Activated T-cell treated with anti-CD3 and anti-CD28 coated beads, Interleukin-2, amount 50 U/mL, for 72 hours (primary cell): ENCODE data around the gene ERFL. TPM values are rescaled to one million over a fixed set of nuclear protein-coding genes. Genes with fewer than 3 reads are reported as not detected.

Experiments
- ATAC-seq, 2 donors: fragments of 150-1000 bp; cut with Tn5 transposase; replicated peaks in 1 of 2; 2 replicates each; pipeline ENCODE4 v1.10.0; 2021; ENCODE audit warnings: moderate library complexity in 2 of 2, mild to moderate bottlenecking in 1 of 2
- DNase-seq, 2 donors: peaks; one replicate each; pipeline ENCODE4 v3.0.0; 2021 to 2022; ENCODE audit warnings: mixed read lengths in 1 of 2
- H3K27ac Mint-ChIP-seq: one replicate; pipeline ENCODE4 v1.8.0; 2022; ENCODE audit warnings: mild to moderate bottlenecking, moderate library complexity, mixed read lengths
- H3K27me3 Mint-ChIP-seq: one replicate; pipeline ENCODE4 v1.8.0; 2022; ENCODE audit warnings: low read depth, mixed read lengths
- H3K36me3 Mint-ChIP-seq, 2 donors: one replicate each; pipeline ENCODE4 v1.8.0; 2022; ENCODE audit warnings: mixed read lengths in 2 of 2, mild to moderate bottlenecking in 1 of 2; ENCODE audit not compliant: insufficient read depth in 2 of 2
- H3K4me1 Mint-ChIP-seq: one replicate; pipeline ENCODE4 v1.8.0; 2022; ENCODE audit warnings: low read depth, mixed read lengths
- H3K4me3 Mint-ChIP-seq, 2 donors: one replicate each; pipeline ENCODE4 v1.8.0; 2022; ENCODE audit warnings: mild to moderate bottlenecking in 2 of 2, mixed read lengths in 2 of 2, moderate library complexity in 2 of 2
- H3K9me3 Mint-ChIP-seq, 2 donors: one replicate each; pipeline ENCODE4 v1.8.0; 2022; ENCODE audit warnings: mixed read lengths in 2 of 2
- total RNA-seq, 2 donors: library from RNA; stranded (reverse); gene quantifications; one replicate each; pipeline ENCODE4 v1.2.3, GENCODE V29; 2022

The ERFL gene
- 1 to 10 TPM; 3.3 to 4.1 TPM for total RNA-seq

DNA sequence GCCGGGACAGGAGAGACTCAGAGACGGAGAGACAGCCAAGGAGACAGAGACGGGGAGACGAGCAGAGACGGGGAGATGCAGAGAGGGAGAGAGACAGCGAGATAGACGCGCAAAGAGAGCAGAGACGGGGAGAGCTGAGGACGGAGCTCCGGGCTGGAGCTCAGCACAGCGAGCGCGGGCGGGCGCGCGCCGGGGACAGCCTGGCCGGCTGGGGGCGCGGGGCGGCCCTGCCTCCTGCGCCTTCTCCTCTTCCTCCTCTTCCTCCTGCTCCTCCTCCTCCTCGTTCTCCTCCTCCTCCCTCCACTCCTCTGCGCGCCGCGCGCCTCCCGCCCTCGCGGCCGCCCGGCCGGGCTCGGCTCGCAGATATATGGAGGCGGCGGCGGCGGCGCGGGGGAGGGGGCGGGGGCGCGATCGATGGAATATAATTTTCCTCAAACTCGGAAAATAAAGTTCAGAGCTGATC is at the start of gene ERFL:
ERFL (minus strand) TSS at position 229 of the 463 bp plus-strand sequence. CDS start 15,530 bp downstream, outside the sequence.
- DNase-seq (no peak), ATAC-seq (peak; percentile 54 to 64)
- Mint-ChIP-seq H3K9me3 (no peaks in the 10 kb centered on the region), H3K27me3 (peaks cover 4% of the 10 kb centered on the region), H3K4me1 (peaks cover 25% of the 10 kb centered on the region), H3K4me3 (peak within 1 kb of the TSS; percentile 86 to 90), H3K36me3 (peaks cover 0 to 4% of the 10 kb centered on the region in 2 donors), H3K27ac (no peak within 1 kb of the TSS)

GRCh38 chr19:41977916-41978315 is 49.7 kb upstream of the ERFL start:
- H3K27me3 Mint-ChIP-seq = no peaks in the 10 kb centered on the region
- H3K4me3 Mint-ChIP-seq = no peak overlapping the region
- ATAC-seq (no peak), DNase-seq (no peak)
- no peaks in the 10 kb centered on the region for H3K36me3 Mint-ChIP-seq
- H3K9me3 Mint-ChIP-seq = no peaks in the 10 kb centered on the region
- H3K27ac Mint-ChIP-seq = no peak overlapping the region
- H3K4me1 Mint-ChIP-seq = no peaks in the 10 kb centered on the region

DNA sequence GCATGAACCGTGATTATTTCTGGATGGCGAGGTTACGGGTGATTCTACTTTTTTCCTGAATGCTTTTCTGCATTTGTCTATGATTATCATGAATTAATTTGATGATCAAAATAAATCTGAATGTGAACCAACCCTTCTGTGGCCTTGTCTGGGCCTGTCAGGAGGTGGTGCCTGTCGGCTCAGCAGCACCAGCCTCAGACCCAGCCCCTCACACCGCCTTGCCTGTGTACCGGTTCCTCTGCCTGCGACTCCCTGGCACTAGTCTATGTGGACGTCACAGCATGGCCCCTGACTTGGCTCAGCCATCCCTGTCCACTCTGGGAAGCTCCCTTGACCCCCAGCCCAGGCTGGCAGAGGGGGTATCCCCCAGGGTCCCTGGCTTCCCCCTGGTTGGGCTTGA is 46.4 kb upstream of the ERFL start:
- ATAC-seq (no peak), DNase-seq (no peak)
- no peak overlapping the region for H3K27ac Mint-ChIP-seq
- H3K4me3 Mint-ChIP-seq = no peak overlapping the region
- H3K36me3 Mint-ChIP-seq = no peaks in the 10 kb centered on the region
- no peaks in the 10 kb centered on the region for H3K9me3 Mint-ChIP-seq
- H3K4me1 Mint-ChIP-seq = no peaks in the 10 kb centered on the region
- H3K27me3 Mint-ChIP-seq = no peaks in the 10 kb centered on the region

- ATAC-seq (no peak), DNase-seq (no peak)
- H3K4me1 Mint-ChIP-seq = no peaks in the 10 kb centered on the region
- no peak overlapping the region for H3K4me3 Mint-ChIP-seq
- H3K27ac Mint-ChIP-seq = no peak overlapping the region
- H3K9me3 Mint-ChIP-seq = no peaks in the 10 kb centered on the region
- H3K27me3 Mint-ChIP-seq = no peaks in the 10 kb centered on the region
- no peaks in the 10 kb centered on the region for H3K36me3 Mint-ChIP-seq
Observed at GRCh38 chr19:41971363-41971762, 43.1 kb upstream of the ERFL start.

DNA sequence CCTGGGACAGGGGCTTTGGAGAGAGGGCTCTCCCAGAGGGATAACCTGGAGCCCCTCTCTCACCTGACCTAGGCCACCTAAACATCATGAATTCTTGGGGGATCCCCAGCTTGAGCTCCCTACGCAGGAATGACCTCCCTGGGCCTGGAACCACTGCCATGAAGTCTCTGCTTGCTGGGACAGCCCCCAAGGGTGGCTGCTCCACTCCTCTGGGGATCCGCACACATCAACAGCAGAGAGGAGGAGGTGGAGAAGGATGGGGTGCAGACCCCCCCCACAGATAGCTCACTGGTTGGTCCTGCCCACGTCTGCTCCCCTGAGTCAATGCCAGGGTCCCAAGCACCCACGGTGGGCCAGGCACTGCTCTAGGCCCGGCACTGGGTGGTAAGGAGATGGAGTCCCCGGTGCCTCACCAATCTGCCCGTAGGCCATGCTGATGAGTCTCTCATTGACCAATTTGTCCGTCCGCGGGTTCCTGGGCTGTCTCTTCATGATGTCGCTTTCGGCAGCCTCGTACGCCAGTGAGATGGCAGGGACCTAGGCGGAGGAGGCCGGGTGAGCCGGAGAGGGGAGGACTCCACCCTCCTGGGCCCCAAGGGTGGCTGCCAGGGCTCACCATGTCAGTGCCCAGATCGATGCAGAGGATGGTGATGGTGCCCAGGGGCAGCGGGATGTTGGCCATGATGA is 41.7 kb upstream of the ERFL start:
- Mint-ChIP-seq H3K4me1 (no peaks in the 10 kb centered on the region), H3K27ac (no peak overlapping the region), H3K27me3 (no peaks in the 10 kb centered on the region), H3K4me3 (no peak overlapping the region), H3K36me3 (no peaks in the 10 kb centered on the region), H3K9me3 (no peaks in the 10 kb centered on the region)
- no peak for DNase-seq
- no peak for ATAC-seq

DNA sequence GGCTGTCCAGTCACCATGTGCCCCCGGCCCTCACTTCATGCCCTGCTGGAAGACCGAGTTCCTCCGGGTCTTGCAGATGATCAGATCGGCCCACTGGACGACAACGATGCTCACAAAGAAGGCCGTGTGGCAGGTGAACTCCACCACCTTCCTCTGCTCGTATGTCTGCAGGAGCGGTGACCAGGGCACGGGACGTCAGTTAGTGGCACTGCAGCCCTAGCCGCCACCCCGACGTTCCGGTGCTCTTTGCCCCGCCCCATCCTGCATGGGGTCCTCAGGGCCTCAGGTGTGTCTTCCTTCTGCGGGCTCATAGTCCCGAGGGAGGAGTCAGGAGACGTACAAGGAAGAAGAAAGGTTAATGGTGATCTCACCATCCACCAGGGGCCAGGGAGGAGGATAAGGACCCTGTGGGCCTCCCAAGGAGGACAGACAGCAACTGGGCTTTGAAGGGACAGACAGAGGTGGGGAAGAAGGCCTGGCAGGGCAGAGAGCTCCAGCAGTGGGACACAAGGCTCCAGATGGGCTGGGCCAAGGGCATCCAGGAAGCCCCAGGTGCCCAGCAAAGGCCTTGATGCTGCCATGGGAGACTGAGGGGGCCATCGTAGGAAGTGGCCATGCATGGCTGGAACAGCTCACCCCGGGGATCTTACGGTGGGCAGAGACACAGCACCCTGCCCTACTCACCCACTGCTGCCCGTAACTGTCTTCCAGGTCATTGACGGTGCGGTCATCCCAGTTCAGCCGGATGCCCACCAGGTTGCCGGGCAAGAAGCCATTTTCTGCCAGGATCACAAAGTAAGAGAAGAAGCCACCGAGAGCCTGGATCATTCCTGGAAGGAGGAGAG is 40.7 kb upstream of the ERFL start:
- H3K27me3 Mint-ChIP-seq = no peaks in the 10 kb centered on the region
- no peaks in the 10 kb centered on the region for H3K4me1 Mint-ChIP-seq
- no peak overlapping the region for H3K27ac Mint-ChIP-seq
- DNase-seq = no peak
- no peaks in the 10 kb centered on the region for H3K9me3 Mint-ChIP-seq
- no peak for ATAC-seq
- no peaks in the 10 kb centered on the region for H3K36me3 Mint-ChIP-seq
- H3K4me3 Mint-ChIP-seq = no peak overlapping the region

DNA sequence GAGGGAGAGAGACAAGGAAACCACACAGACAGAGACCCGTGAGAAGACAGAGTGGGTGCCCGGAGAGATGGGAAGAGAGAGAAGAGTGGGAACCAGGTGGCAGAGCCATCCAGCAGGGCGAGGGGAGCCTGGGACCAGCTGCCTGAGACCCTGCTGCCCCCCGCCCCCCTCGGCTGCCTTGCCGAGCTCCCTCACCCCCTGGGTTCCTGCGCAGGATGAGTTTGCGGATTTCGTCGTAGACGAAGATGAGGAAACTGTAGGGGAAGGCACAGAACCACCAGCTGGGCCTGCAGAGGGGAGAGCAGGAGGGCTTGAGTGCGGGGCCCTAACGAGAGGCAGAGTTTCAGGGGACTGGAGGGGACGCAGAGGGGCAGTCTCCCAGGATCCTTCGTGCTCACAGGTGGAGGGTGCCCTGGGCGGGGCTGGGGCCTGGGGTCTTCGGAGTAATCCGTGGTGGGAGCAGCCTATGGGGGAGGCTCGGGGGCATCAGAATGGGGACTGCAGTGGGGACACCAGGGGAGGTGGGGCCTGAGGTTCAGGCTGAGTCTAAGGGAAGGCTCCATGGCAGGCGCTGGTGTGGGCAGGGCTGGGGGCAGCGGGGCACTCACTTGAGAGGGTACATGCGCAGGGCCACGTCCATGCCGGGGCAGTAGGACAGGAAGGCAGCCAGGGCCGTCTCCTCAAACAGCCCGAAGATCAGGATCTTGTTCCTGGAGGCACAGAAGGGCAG is 39.0 kb upstream of the ERFL start:
- Mint-ChIP-seq H3K9me3 (no peaks in the 10 kb centered on the region), H3K4me1 (no peaks in the 10 kb centered on the region), H3K27ac (no peak overlapping the region), H3K4me3 (no peak overlapping the region), H3K36me3 (no peaks in the 10 kb centered on the region), H3K27me3 (no peaks in the 10 kb centered on the region)
- ATAC-seq (no peak), DNase-seq (no peak)

GRCh38 chr19:41965106-41965505 is 36.9 kb upstream of the ERFL start:
- H3K27me3 Mint-ChIP-seq = no peaks in the 10 kb centered on the region
- no peaks in the 10 kb centered on the region for H3K36me3 Mint-ChIP-seq
- no peaks in the 10 kb centered on the region for H3K4me1 Mint-ChIP-seq
- DNase-seq (no peak), ATAC-seq (no peak)
- H3K27ac Mint-ChIP-seq = no peak overlapping the region
- no peak overlapping the region for H3K4me3 Mint-ChIP-seq
- no peaks in the 10 kb centered on the region for H3K9me3 Mint-ChIP-seq

- ATAC-seq = no peak
- no peak for DNase-seq
- no peak overlapping the region for H3K27ac Mint-ChIP-seq
- peaks cover 19% of the 10 kb centered on the region for H3K4me1 Mint-ChIP-seq
- no peaks in the 10 kb centered on the region for H3K9me3 Mint-ChIP-seq
- no peaks in the 10 kb centered on the region for H3K36me3 Mint-ChIP-seq
- no peaks in the 10 kb centered on the region for H3K27me3 Mint-ChIP-seq
- H3K4me3 Mint-ChIP-seq = no peak overlapping the region
Observed at GRCh38 chr19:41960973-41961372, 32.7 kb upstream of the ERFL start.

DNA sequence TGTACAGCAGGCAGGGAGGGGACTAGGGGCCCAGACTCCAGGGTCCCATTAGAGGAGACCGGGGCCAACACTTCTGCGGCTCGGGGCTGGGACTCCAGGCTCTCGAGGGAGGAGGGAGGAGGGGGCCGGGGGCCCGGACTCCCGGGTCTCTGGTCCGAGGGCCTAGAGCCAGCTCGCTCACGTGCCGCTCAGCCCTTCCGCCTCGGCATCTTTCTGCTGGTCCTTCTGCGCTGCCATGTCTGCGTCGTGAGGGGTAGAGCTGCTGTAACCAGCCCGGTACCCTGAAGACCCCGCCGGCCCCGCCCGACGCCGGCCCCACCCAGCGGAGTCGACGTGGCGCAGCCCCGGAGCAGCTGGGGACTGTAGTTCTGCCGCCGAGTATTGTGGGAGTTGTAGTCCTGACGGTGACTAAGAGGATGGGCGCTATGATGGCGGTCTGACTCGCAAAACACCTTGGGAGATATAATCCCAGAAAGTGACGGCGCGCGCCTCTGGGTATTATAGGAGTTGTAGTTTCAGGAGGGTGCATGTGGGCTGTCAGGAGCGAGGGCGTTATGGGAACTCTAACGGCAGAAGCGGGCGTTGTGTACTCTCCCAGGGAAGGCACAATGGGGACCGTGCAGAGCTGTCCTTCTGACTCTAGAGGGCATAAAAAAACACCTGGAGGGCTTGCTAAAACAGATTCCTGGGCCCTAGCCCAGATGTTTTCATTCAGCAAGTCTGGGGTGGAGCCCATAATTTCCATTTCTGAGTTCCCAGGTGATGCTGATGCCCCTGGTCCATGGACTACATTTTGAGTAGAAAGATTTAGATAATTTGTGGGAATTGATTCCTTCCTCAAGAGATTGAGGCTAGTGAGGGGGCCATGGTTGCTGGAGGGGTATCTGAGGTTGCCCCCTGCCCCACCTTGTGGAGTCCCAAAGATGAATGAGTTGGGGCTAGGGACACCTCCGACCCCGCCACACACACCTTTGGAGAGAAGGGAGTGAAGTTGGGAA is 31.1 kb upstream of the ERFL start, which contains the start of gene RABAC1:
RABAC1 (minus strand) TSS at position 266 of the 998 bp plus-strand sequence; CDS start at position 237, 29 bp downstream.
- ATAC-seq = peak; percentile 92 to 94
- peaks cover 19% of the 10 kb centered on the region for H3K4me1 Mint-ChIP-seq
- H3K4me3 Mint-ChIP-seq = peak within 1 kb of the TSS; percentile 95 to 96
- H3K36me3 Mint-ChIP-seq = no peaks in the 10 kb centered on the region
- H3K9me3 Mint-ChIP-seq = no peaks in the 10 kb centered on the region
- no peaks in the 10 kb centered on the region for H3K27me3 Mint-ChIP-seq
- H3K27ac Mint-ChIP-seq = peak within 1 kb of the TSS; percentile 56
- DNase-seq = peak; percentile 91 to 92

DNA sequence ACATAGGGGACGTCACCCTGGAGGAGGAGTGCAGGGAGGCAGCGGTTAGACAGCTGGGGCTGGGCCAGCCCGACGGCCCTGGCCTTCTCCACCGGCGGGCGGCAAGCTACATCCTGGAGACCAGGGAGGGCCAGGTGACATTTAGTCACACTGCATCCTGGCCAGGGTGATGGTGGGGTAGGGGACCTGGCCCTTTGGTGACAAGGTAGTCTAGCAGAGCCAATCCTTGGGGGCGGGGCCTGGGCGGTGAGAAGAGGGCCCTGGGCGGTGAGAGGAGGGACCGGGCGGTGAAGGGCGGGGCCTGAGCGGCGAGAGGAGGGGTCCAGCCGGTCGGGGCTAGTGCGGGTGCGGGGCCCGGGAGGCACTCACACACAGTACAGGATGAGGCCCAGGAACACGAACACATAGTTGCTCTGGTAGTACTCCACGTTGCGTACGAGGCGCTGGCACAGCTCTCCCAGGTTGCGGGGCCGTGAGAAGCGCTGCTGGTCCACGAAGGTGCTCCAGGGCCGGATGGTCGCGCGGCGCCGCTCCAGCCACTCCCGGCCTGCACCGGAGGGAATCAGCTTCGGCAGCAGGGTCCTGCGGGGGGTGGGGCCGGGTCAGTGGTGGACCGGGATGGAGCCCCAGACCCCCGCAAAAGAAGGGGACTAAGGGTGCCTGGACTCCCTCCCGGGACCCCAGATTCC is 30.3 kb upstream of the ERFL start:
- H3K4me3 Mint-ChIP-seq = peak overlapping the region; percentile 95 to 96
- DNase-seq = peak; percentile 93
- ATAC-seq = peak; percentile 77
- H3K9me3 Mint-ChIP-seq = no peaks in the 10 kb centered on the region
- no peaks in the 10 kb centered on the region for H3K36me3 Mint-ChIP-seq
- no peaks in the 10 kb centered on the region for H3K27me3 Mint-ChIP-seq
- peaks cover 19% of the 10 kb centered on the region for H3K4me1 Mint-ChIP-seq
- no peak overlapping the region for H3K27ac Mint-ChIP-seq
